ENCODE results near the gene UACA.

Gene UACA

GRCh38 chr15:70690491-70691276 lies 72.7 kb downstream of the UACA start:
- no peak overlapping the region for H3K4me3 ChIP-seq (ENCODE audit: low read depth, low read length)
- DNase-seq (ENCODE audit: low read depth): no peak
- TF ChIP-seq MYC (IDR thresholded peaks at IDR 0.05; ENCODE audit: low read depth, low read length): no peak
- no peak for TF ChIP-seq POLR2A (IDR thresholded peaks at IDR 0.05; ENCODE audit: extremely low read depth, insufficient read length)
- TF ChIP-seq, protein P1, sequence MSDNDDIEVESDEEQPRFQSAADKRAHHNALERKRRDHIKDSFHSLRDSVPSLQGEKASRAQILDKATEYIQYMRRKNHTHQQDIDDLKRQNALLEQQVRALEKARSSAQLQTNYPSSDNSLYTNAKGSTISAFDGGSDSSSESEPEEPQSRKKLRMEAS (IDR thresholded peaks at IDR 0.05; ENCODE audit: low read depth, low read length): no peak

- TF ChIP-seq, protein P1 (IDR thresholded peaks at IDR 0.05; ENCODE audit: low read depth, low read length): no peak
- TF ChIP-seq POLR2A (IDR thresholded peaks at IDR 0.05; ENCODE audit: extremely low read depth, insufficient read length) (no peak), MYC (IDR thresholded peaks at IDR 0.05; ENCODE audit: low read depth, low read length) (no peak)
- TF ChIP-seq, protein P2, sequence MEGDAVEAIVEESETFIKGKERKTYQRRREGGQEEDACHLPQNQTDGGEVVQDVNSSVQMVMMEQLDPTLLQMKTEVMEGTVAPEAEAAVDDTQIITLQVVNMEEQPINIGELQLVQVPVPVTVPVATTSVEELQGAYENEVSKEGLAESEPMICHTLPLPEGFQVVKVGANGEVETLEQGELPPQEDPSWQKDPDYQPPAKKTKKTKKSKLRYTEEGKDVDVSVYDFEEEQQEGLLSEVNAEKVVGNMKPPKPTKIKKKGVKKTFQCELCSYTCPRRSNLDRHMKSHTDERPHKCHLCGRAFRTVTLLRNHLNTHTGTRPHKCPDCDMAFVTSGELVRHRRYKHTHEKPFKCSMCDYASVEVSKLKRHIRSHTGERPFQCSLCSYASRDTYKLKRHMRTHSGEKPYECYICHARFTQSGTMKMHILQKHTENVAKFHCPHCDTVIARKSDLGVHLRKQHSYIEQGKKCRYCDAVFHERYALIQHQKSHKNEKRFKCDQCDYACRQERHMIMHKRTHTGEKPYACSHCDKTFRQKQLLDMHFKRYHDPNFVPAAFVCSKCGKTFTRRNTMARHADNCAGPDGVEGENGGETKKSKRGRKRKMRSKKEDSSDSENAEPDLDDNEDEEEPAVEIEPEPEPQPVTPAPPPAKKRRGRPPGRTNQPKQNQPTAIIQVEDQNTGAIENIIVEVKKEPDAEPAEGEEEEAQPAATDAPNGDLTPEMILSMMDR (IDR thresholded peaks at IDR 0.05; ENCODE audit: low read depth, low read length): no peak
Measured at GRCh38 chr15:70690021-70690420, 73.3 kb downstream of the UACA start.

DNA sequence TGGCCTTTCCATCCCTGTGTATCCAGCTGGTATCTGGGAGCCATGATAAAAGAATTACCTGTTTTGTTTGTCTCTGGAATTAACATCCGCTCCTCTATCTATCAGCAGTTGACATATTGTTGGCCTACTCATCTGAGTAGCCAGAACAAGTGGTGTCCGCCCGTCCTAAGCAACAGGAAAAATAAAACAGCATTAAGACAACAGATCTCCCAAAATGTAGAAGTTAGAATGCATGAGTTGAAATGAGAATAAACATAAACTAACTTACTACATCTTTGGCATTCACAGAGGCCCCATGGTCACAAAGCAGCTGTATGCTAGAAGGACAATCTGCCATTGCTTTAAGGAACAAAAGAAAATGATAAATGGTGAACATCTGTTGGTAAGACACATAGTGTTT lies 75.9 kb downstream of the UACA start:
- H3K4me3 ChIP-seq (ENCODE audit: low read depth, low read length): no peak overlapping the region
- TF ChIP-seq, protein P1 (IDR thresholded peaks at IDR 0.05; ENCODE audit: low read depth, low read length): no peak
- TF ChIP-seq MYC (IDR thresholded peaks at IDR 0.05; ENCODE audit: low read depth, low read length): no peak
- no peak for TF ChIP-seq POLR2A (IDR thresholded peaks at IDR 0.05; ENCODE audit: extremely low read depth, insufficient read length)
- TF ChIP-seq, protein P2 (IDR thresholded peaks at IDR 0.05; ENCODE audit: low read depth, low read length): no peak

More at GRCh38 chr15:70690021-70690420, 73.3 kb downstream of the UACA start:
- no peak overlapping the region for H3K4me3 ChIP-seq (ENCODE audit: low read depth, low read length)
- no peak for DNase-seq (ENCODE audit: low read depth)

GRCh38 chr15:70680817-70681216 lies 82.5 kb downstream of the UACA start:
- TF ChIP-seq POLR2A (IDR thresholded peaks at IDR 0.05; ENCODE audit: extremely low read depth, insufficient read length): no peak
- TF ChIP-seq, protein P2 (IDR thresholded peaks at IDR 0.05; ENCODE audit: low read depth, low read length): no peak
- TF ChIP-seq, protein P1 (IDR thresholded peaks at IDR 0.05; ENCODE audit: low read depth, low read length): no peak
- TF ChIP-seq MYC (IDR thresholded peaks at IDR 0.05; ENCODE audit: low read depth, low read length): no peak
- no peak overlapping the region for H3K4me3 ChIP-seq (ENCODE audit: low read depth, low read length)
- no peak for DNase-seq (ENCODE audit: low read depth)

More for the DNA sequence above, 75.9 kb downstream of the UACA start:
- no peak for DNase-seq (ENCODE audit: low read depth)

DNA sequence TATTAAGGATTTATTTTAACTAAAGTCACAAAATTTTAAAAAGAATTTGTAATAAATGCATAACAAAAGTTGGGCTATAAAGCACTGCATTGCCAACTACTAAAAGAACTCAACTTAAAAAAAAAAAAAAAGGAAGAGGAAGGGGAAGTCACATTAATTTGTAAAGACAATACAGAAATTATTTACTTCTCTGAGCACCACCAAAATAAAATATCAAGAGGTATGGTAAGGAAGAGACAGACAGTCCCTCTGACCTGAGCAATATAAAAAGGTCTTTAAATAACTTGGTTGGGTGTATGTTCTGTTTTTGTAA lies 83.5 kb downstream of the UACA start:
- TF ChIP-seq POLR2A (IDR thresholded peaks at IDR 0.05; ENCODE audit: extremely low read depth, insufficient read length): no peak
- TF ChIP-seq, protein P1 (IDR thresholded peaks at IDR 0.05; ENCODE audit: low read depth, low read length): no peak
- no peak overlapping the region for H3K4me3 ChIP-seq (ENCODE audit: low read depth, low read length)
- DNase-seq (ENCODE audit: low read depth): no peak

DNA sequence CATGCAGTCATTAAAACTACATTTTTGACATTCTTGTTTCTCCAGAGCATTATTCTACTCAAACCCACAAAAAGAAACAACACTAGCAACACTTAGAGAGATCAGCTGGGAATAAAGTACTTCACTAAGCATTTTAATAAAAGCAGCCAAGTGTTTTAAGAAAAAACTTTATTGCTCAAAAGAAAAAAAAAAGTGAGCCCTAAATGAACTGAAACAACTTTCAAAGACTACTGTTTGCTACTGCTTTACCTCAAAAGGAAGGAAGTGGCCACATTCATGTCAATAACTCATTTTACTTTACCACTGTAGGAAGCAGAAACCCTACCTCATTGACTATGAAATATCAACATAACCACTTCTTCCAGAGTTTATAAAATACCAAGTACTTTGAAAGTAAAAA lies 91.3 kb downstream of the UACA start:
- peak; percentile 72 for DNase-seq (ENCODE audit: low read depth)
- TF ChIP-seq, protein P2 (IDR thresholded peaks at IDR 0.05; ENCODE audit: low read depth, low read length): no peak
- peak; percentile 64; the same call in 1 of the 2 replicates for TF ChIP-seq MYC (IDR thresholded peaks at IDR 0.05; ENCODE audit: low read depth, low read length)
- TF ChIP-seq, protein P1 (IDR thresholded peaks at IDR 0.05; ENCODE audit: low read depth, low read length): 0 out of 2 replicates have a peak, but pooled peaks have one; percentile 20
- peak overlapping the region; percentile 17 for H3K4me3 ChIP-seq (ENCODE audit: low read depth, low read length)

All from NB4 (cell line).